K562 (cell line): ENCODE measurements around the gene DSCAM. TPM values are rescaled to one million over a fixed set of nuclear protein-coding genes. Genes with fewer than 3 reads are reported as not detected.

Experiments
- ARID2 ChIP-seq: fragments of 450-650 bp; IDR thresholded peaks from 2 replicates; pipeline ENCODE4 v1.6.1; 2017; ENCODE audit warnings: antibody characterized with exemption, mild to moderate bottlenecking
- ARNT ChIP-seq, 2 experiments: fragments of 450-650 bp; IDR thresholded peaks; 2 replicates each; pipeline ENCODE4 v1.6.1; 2016; ENCODE audit warnings: mild to moderate bottlenecking in 1 of 2
- CBX8 ChIP-seq: fragments of 200-600 bp; sonication (generic); IDR thresholded peaks from 2 replicates; pipeline ENCODE4 v1.6.1; 2012; ENCODE audit warnings: borderline replicate concordance, mixed run types, low read depth, mild to moderate bottlenecking, moderate library complexity, mixed read lengths, low read length, control low read depth, inconsistent platforms; ENCODE audit not compliant: poor library complexity, severe bottlenecking; ENCODE audit errors: extremely low read depth
- MBD2 ChIP-seq: sonication (generic); IDR thresholded peaks from 2 replicates; pipeline ENCODE4 v1.6.1; 2016; ENCODE audit warnings: low read depth, borderline replicate concordance
- NUFIP1 ChIP-seq: fragments of 450-650 bp; IDR thresholded peaks from 2 replicates; pipeline ENCODE4 v1.6.1; 2018; ENCODE audit not compliant: partially characterized antibody
- STAG1 ChIP-seq: sonication (generic); formaldehyde crosslinking; IDR thresholded peaks from 2 replicates; pipeline ENCODE4 v1.5.0; 2020; ENCODE audit warnings: missing genetic modification reagents, borderline replicate concordance
- polyA plus RNA-seq, 8 experiments: library from polyadenylated mRNA; depleted of rRNA in 4 of 8; stranded (reverse) in 5 of 8; unstranded in 3 of 8; fragments of >200 nt; fragmentation: Nextera tagmentation in 2 of 8; fragmentation: Illumina TruSeq in 1 of 8; extraction: Ambion mirVana in 2 of 8; extraction: Trizol in 1 of 8; gene quantifications; 2 replicates each; pipeline versions ENCODE4 v1.2.1 to v1.2.3, GENCODE V29; 2011 to 2014; ENCODE audit warnings: inconsistent platforms in 1 of 8, missing spikeins in 1 of 8
- total RNA-seq, 7 experiments: library from RNA; depleted of rRNA in 6 of 7; stranded (reverse); fragments of >200 nt in 6 of 7; fragmentation: Illumina TruSeq in 2 of 7; extraction: Trizol in 2 of 7; gene quantifications; 2 replicates each; pipeline versions ENCODE4 v1.2.1 to v1.2.3, GENCODE V29; 2011 to 2021; ENCODE audit warnings: low replicate concordance in 1 of 7
- TF ChIP-seq, protein P1 (sequence below): fragments of 150-350 bp; IDR thresholded peaks from 2 replicates; pipeline ENCODE4 v1.6.1; 2014; ENCODE audit warnings: low read depth, mild to moderate bottlenecking, low read length, borderline replicate concordance
- TF ChIP-seq, protein P2 (sequence below), 2 experiments: fragments of 450-650 bp; IDR thresholded peaks; 2 replicates each; pipeline ENCODE4 v1.6.1; 2016; ENCODE audit warnings: mild to moderate bottlenecking in 2 of 2, borderline replicate concordance in 1 of 2, low read depth in 1 of 2, moderate library complexity in 1 of 2

The DSCAM gene
- total and polyA plus RNA-seq, 9 of the 15 experiments (the other 6 are each of a cell fraction or from before 2014, with no cell fraction given), result not detected

DNA sequence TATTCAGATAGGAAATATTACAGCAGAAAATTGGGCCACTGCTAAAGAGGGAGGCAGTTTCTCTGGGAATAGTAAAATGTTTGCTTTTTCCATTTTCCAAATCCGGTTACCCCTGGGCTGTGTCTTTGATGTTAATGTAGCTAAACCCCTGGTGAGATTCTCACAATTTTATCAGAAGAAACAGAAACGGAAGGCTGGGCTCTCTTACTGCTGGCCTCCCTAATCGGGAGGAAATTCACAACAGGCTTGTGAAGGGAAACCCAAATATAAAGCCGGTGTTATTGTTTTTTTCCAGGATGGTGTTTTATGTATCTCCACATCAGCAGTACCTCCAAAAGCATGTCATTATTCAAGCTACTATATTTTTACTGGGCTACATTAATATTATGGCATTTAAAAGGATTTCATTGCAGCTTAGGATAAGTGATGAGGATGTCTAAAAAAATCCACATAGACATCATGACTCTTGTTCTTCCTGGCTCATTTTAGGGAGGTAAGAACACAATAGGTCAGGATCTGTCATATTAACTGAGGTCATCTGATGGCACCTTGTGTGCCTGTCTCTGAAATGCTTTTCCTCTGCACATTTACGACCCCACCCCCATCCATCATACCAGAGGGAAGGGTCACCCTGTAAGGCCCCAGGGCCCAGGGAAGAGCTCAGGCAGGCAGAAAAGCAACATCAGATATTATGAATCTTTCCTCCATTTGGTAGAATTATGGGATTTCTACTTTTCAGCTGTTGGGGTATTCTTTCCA is 158.7 kb downstream of the DSCAM start (continued):
- TF ChIP-seq, protein P1, sequence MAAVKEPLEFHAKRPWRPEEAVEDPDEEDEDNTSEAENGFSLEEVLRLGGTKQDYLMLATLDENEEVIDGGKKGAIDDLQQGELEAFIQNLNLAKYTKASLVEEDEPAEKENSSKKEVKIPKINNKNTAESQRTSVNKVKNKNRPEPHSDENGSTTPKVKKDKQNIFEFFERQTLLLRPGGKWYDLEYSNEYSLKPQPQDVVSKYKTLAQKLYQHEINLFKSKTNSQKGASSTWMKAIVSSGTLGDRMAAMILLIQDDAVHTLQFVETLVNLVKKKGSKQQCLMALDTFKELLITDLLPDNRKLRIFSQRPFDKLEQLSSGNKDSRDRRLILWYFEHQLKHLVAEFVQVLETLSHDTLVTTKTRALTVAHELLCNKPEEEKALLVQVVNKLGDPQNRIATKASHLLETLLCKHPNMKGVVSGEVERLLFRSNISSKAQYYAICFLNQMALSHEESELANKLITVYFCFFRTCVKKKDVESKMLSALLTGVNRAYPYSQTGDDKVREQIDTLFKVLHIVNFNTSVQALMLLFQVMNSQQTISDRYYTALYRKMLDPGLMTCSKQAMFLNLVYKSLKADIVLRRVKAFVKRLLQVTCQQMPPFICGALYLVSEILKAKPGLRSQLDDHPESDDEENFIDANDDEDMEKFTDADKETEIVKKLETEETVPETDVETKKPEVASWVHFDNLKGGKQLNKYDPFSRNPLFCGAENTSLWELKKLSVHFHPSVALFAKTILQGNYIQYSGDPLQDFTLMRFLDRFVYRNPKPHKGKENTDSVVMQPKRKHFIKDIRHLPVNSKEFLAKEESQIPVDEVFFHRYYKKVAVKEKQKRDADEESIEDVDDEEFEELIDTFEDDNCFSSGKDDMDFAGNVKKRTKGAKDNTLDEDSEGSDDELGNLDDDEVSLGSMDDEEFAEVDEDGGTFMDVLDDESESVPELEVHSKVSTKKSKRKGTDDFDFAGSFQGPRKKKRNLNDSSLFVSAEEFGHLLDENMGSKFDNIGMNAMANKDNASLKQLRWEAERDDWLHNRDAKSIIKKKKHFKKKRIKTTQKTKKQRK, result no peak
- TF ChIP-seq MBD2 (no peak), ARID2 (no peak), STAG1 (CRISPR knock-in tag) (no peak), NUFIP1 (no peak), ARNT (IDR thresholded peaks at IDR 0.05) (no peak), CBX8 (no peak)
- TF ChIP-seq, protein P2, sequence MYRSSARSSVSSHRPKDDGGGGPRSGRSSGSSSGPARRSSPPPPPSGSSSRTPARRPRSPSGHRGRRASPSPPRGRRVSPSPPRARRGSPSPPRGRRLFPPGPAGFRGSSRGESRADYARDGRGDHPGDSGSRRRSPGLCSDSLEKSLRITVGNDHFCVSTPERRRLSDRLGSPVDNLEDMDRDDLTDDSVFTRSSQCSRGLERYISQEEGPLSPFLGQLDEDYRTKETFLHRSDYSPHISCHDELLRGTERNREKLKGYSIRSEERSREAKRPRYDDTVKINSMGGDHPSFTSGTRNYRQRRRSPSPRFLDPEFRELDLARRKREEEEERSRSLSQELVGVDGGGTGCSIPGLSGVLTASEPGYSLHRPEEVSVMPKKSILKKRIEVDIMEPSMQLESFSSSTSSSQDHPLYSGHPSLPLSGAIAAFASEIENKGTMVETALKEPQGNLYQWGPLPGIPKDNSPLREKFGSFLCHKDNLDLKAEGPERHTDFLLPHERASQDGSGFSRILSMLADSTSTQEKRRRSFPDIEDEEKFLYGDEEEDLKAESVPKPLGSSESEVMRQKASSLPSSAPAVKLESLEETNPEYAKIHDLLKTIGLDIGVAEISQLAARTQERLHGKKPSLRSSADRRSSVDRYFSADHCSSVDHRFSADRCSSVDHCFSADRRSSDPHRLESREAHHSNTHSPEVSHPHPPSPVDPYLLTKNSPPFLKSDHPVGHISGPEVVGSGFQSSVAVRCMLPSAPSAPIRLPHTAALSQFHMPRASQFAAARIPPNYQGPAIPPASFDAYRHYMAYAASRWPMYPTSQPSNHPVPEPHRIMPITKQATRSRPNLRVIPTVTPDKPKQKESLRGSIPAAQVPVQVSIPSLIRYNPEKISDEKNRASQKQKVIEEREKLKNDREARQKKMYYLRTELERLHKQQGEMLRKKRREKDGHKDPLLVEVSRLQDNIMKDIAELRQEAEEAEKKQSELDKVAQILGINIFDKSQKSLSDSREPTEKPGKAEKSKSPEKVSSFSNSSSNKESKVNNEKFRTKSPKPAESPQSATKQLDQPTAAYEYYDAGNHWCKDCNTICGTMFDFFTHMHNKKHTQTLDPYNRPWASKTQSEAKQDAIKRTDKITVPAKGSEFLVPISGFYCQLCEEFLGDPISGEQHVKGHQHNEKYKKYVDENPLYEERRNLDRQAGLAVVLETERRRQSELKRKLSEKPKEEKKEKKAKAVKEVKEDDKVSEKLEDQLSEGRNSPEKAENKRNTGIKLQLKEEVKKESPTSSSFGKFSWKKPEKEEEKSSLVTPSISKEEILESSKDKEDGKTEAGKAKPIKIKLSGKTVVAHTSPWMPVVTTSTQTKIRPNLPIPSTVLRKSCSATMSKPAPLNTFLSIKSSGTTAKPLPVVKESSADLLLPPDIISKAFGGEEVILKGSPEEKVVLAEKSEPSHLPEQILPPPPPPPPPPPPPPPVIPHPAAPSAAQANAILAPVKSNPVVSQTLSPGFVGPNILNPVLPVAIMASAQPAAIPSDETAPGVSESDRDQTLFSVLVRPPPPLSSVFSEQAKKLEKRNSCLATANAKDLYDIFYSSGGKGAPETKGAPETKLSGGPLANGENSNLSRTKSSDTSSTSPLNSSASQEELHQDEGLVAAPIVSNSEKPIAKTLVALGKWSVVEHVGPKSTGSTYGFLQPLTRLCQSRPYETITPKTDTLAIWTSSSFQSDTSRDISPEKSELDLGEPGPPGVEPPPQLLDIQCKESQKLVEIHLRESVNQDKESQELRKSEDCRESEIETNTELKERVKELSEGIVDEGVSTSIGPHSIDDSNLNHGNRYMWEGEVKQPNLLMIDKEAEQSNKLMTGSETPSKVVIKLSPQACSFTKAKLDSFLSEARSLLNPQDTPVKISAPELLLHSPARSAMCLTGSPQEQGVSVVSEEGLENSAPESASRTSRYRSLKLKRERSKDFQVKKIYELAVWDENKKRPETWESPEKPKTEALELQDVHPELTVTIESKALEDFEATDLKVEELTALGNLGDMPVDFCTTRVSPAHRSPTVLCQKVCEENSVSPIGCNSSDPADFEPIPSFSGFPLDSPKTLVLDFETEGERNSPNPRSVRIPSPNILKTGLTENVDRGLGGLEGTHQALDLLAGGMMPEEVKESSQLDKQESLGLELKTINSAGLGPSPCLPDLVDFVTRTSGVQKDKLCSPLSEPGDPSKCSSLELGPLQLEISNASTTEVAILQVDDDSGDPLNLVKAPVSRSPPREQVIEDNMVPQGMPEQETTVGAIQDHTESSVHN (IDR thresholded peaks at IDR 0.05; ENCODE audit: borderline replicate concordance in 1 of 2, low read depth in 1 of 2), result no peak
